Endothelial cell (in vitro differentiated cells): ENCODE results near the gene FSTL1. TPM values are rescaled to one million over a fixed set of nuclear protein-coding genes. Genes with fewer than 3 reads are reported as not detected.
A peak's percentile ranks its signal among the peaks of the same experiment; 100 is the strongest.

Experiments
- DNase-seq: peaks from one replicate; pipeline ENCODE4 v3.0.0; 2021; ENCODE audit warnings: low spot score
- H3K27ac Mint-ChIP-seq: one replicate; pipeline ENCODE4 v1.8.0; 2021; ENCODE audit warnings: mixed read lengths, inconsistent platforms; ENCODE audit not compliant: unreplicated experiment
- H3K27me3 Mint-ChIP-seq: one replicate; pipeline ENCODE4 v1.8.0; 2021; ENCODE audit warnings: mild to moderate bottlenecking, moderate library complexity, mixed read lengths, inconsistent platforms; ENCODE audit not compliant: unreplicated experiment
- H3K36me3 Mint-ChIP-seq: one replicate; pipeline ENCODE4 v1.8.0; 2021; ENCODE audit warnings: mild to moderate bottlenecking, low read depth, mixed read lengths, inconsistent platforms; ENCODE audit not compliant: unreplicated experiment
- H3K4me1 Mint-ChIP-seq: one replicate; pipeline ENCODE4 v1.8.0; 2021; ENCODE audit warnings: mild to moderate bottlenecking, mixed read lengths, inconsistent platforms; ENCODE audit not compliant: unreplicated experiment
- H3K4me3 Mint-ChIP-seq: one replicate; pipeline ENCODE4 v1.8.0; 2021; ENCODE audit warnings: mild to moderate bottlenecking, mixed read lengths, inconsistent platforms; ENCODE audit not compliant: unreplicated experiment
- H3K9me3 Mint-ChIP-seq: one replicate; pipeline ENCODE4 v1.8.0; 2021; ENCODE audit warnings: mixed read lengths, inconsistent platforms; ENCODE audit not compliant: unreplicated experiment
- total RNA-seq: library from RNA; stranded (reverse); fragmentation: NEBNext Ultra II Directional; extraction: Animal tissue kit (Norgen Biotek cat#: 25700); gene quantifications from one replicate; pipeline ENCODE4 v1.2.1, GENCODE V29; 2021; ENCODE audit not compliant: unreplicated experiment
- TF ChIP-seq, protein P1 (sequence below): fragments of 200-600 bp; sonication (generic); IDR thresholded peaks from one replicate; pipeline ENCODE4 v1.5.0; 2021; ENCODE audit warnings: antibody characterized with exemption; ENCODE audit not compliant: unreplicated experiment

FSTL1 gene
- total RNA-seq, 1 donor from 2014 or later = 1,211 TPM

- TF ChIP-seq, protein P1, sequence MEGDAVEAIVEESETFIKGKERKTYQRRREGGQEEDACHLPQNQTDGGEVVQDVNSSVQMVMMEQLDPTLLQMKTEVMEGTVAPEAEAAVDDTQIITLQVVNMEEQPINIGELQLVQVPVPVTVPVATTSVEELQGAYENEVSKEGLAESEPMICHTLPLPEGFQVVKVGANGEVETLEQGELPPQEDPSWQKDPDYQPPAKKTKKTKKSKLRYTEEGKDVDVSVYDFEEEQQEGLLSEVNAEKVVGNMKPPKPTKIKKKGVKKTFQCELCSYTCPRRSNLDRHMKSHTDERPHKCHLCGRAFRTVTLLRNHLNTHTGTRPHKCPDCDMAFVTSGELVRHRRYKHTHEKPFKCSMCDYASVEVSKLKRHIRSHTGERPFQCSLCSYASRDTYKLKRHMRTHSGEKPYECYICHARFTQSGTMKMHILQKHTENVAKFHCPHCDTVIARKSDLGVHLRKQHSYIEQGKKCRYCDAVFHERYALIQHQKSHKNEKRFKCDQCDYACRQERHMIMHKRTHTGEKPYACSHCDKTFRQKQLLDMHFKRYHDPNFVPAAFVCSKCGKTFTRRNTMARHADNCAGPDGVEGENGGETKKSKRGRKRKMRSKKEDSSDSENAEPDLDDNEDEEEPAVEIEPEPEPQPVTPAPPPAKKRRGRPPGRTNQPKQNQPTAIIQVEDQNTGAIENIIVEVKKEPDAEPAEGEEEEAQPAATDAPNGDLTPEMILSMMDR = no peak
- H3K27me3 Mint-ChIP-seq = peaks cover 3% of the 10 kb centered on the region
- no peak overlapping the region for H3K4me3 Mint-ChIP-seq
- H3K27ac Mint-ChIP-seq = no peak overlapping the region
- DNase-seq = no peak
- H3K36me3 Mint-ChIP-seq = peaks cover 8% of the 10 kb centered on the region
- H3K4me1 Mint-ChIP-seq = peaks cover 13% of the 10 kb centered on the region
- H3K9me3 Mint-ChIP-seq = no peaks in the 10 kb centered on the region
Measured at GRCh38 chr3:120460181-120460790, 9.5 kb upstream of the FSTL1 start.

- Mint-ChIP-seq H3K27ac (no peak overlapping the region), H3K9me3 (no peaks in the 10 kb centered on the region), H3K27me3 (peaks cover 3% of the 10 kb centered on the region), H3K4me3 (no peak overlapping the region), H3K36me3 (peaks cover 8% of the 10 kb centered on the region), H3K4me1 (peaks cover 13% of the 10 kb centered on the region)
- TF ChIP-seq, protein P1 = no peak
- no peak for DNase-seq
Measured at GRCh38 chr3:120459196-120459595, 8.4 kb upstream of the FSTL1 start.

- Mint-ChIP-seq H3K36me3 (peaks cover 8% of the 10 kb centered on the region), H3K4me3 (no peak overlapping the region), H3K27ac (no peak overlapping the region), H3K27me3 (peaks cover 3% of the 10 kb centered on the region), H3K9me3 (no peaks in the 10 kb centered on the region), H3K4me1 (peaks cover 13% of the 10 kb centered on the region)
- TF ChIP-seq, protein P1 = no peak
- DNase-seq = no peak
Measured at GRCh38 chr3:120457827-120458226, 7.0 kb upstream of the FSTL1 start.

DNA sequence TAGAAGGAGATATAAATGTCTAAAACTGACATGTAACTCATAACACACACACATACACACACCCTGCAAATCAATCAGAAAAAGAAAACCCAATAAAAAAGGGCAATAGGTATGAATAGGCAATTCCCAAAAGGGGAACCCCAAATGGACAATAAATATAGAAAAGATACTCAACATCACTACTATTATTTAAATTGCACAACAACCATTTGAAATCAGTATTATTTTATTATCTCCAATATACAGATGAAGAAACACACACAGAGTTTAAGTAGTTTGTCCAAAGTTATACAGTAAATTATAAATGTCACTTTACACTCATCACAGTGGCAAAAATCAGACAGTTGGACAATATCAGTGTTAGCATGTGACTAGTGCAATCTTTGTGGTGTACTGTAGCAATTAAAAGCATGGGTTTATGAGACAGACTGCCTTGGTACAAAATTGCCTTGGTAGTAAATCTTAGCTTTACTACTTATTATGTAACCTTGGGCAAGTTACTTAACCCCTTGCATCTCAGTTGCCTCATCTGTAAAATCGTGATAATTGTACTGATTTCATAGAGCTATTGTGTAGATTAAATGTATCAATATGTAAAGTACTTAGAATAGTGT is 3.4 kb upstream of the FSTL1 start:
- Mint-ChIP-seq H3K36me3 (peaks cover 18% of the 10 kb centered on the region), H3K4me3 (no peak overlapping the region), H3K27ac (no peak overlapping the region), H3K9me3 (no peaks in the 10 kb centered on the region), H3K4me1 (peaks cover 13% of the 10 kb centered on the region), H3K27me3 (peaks cover 5% of the 10 kb centered on the region)
- TF ChIP-seq, protein P1 = no peak
- DNase-seq = no peak

- DNase-seq = no peak
- H3K4me1 Mint-ChIP-seq = peaks cover 16% of the 10 kb centered on the region
- peaks cover 5% of the 10 kb centered on the region for H3K27me3 Mint-ChIP-seq
- TF ChIP-seq, protein P1 = no peak
- no peak overlapping the region for H3K27ac Mint-ChIP-seq
- H3K4me3 Mint-ChIP-seq = peak overlapping the region; percentile 53
- H3K36me3 Mint-ChIP-seq = peaks cover 13% of the 10 kb centered on the region
- no peaks in the 10 kb centered on the region for H3K9me3 Mint-ChIP-seq
Measured at GRCh38 chr3:120452816-120453215, 2.0 kb upstream of the FSTL1 start.
